ENCODE data around the gene OPCML.

The OPCML gene

DNA sequence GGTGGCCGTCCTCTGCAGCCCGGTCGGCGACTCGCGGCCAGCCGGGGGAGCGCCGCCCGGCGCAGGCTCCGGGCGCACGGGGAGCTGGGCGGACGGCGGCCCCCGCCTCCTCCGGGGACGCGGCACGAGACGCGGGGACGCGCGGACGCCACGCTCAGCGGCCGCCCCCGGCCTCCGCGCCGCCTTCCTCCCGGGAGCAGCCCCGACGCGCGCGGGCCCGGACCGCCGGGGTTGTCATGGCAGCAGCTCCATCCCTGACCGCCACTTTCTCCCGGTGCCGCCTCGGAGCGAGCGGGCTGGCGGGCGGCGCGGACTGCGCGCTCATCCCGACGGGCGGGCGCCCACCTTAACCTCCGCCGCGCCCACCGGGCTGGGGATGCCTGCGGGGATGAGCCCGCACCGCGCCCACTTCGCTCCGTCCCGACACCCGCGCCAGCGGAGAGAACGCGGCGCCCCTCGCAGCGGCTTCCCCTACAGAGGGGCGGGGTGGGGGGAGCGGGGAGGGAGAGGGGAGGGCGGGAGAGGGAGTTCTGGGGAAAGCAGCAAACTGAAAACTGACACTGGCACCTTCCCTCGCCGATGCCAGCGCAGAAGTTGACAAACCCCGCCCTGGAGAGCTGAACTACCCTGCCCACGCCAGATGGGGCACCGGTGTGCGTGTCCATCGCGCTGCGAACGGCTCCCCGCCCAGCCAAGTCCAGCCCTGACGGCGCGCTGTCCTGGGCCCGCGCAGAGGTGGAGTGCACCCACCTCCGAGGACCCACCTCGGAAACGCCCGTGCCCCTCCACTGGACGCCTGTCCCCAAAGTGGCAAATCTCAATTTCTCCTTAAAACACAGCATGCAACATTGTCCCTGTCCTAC lies 588.4 kb downstream of the OPCML start:
- H3K4me2 ChIP-seq (ENCODE audit: low read length), result no peak overlapping the region
- no peaks in the 10 kb centered on the region for H3K27me3 ChIP-seq (ENCODE audit: control insufficient read depth, low read length)
- H3K36me3 ChIP-seq (ENCODE audit: control insufficient read depth, low read length), result no peaks in the 10 kb centered on the region
- H3K4me3 ChIP-seq (ENCODE audit: low read length), result no peak overlapping the region
- no peaks in the 10 kb centered on the region for H3K9me2 ChIP-seq (replicated peaks; ENCODE audit: control insufficient read depth, low read length)
- no peak for TF ChIP-seq EZH2phosphoT487 (IDR thresholded peaks at IDR 0.05; ENCODE audit: borderline replicate concordance, low read length)
- TF ChIP-seq, protein P1, sequence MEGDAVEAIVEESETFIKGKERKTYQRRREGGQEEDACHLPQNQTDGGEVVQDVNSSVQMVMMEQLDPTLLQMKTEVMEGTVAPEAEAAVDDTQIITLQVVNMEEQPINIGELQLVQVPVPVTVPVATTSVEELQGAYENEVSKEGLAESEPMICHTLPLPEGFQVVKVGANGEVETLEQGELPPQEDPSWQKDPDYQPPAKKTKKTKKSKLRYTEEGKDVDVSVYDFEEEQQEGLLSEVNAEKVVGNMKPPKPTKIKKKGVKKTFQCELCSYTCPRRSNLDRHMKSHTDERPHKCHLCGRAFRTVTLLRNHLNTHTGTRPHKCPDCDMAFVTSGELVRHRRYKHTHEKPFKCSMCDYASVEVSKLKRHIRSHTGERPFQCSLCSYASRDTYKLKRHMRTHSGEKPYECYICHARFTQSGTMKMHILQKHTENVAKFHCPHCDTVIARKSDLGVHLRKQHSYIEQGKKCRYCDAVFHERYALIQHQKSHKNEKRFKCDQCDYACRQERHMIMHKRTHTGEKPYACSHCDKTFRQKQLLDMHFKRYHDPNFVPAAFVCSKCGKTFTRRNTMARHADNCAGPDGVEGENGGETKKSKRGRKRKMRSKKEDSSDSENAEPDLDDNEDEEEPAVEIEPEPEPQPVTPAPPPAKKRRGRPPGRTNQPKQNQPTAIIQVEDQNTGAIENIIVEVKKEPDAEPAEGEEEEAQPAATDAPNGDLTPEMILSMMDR (IDR thresholded peaks at IDR 0.05; ENCODE audit: low read depth, low read length, poor library complexity, severe bottlenecking), result no peak
- no peak overlapping the region for H3K27ac ChIP-seq (ENCODE audit: low read depth, low read length)
- no peaks in the 10 kb centered on the region for H3F3A ChIP-seq (ENCODE audit: control insufficient read depth, insufficient read depth)
- no peaks in the 10 kb centered on the region for H4K20me1 ChIP-seq (ENCODE audit: control insufficient read depth, insufficient read depth, low read depth, low read length)
- no peaks in the 10 kb centered on the region for H3K4me1 ChIP-seq (ENCODE audit: control insufficient read depth, low read length)
- no peaks in the 10 kb centered on the region for H3K79me2 ChIP-seq (ENCODE audit: control insufficient read depth, low read length)
- no peaks in the 10 kb centered on the region for H3K9me3 ChIP-seq (ENCODE audit: control insufficient read depth, insufficient read depth, low read length)

DNA sequence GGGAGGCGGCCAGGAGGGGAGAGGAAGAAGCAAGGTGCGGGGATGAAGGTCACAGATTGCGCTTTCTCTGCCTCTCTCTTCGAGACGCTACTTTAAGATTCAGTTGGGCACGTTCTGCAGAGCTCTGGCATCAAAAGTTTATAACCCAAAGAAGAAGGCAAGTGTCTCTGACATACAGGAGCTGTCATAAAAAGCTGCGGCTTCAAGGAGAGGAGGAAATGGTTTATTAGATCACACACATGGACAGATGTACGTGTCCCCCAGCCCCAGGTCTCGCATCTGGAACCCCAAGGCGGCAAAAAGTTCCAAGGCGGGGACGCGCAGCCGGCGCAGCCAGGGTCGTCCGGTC lies 589.0 kb downstream of the OPCML start:
- Histone ChIP-seq H3K79me2 (ENCODE audit: control insufficient read depth, low read length) (no peaks in the 10 kb centered on the region), H3K9me2 (replicated peaks; ENCODE audit: control insufficient read depth, low read length) (no peaks in the 10 kb centered on the region), H3K27me3 (ENCODE audit: control insufficient read depth, low read length) (no peaks in the 10 kb centered on the region), H3K27ac (ENCODE audit: low read depth, low read length) (no peak overlapping the region), H3K4me3 (ENCODE audit: low read length) (no peak overlapping the region), H3K4me1 (ENCODE audit: control insufficient read depth, low read length) (no peaks in the 10 kb centered on the region), H4K20me1 (ENCODE audit: control insufficient read depth, insufficient read depth, low read depth, low read length) (no peaks in the 10 kb centered on the region), H3F3A (ENCODE audit: control insufficient read depth, insufficient read depth) (no peaks in the 10 kb centered on the region), H3K4me2 (ENCODE audit: low read length) (no peak overlapping the region), H3K36me3 (ENCODE audit: control insufficient read depth, low read length) (no peaks in the 10 kb centered on the region), H3K9me3 (ENCODE audit: control insufficient read depth, insufficient read depth, low read length) (no peaks in the 10 kb centered on the region)
- TF ChIP-seq, protein P1 (IDR thresholded peaks at IDR 0.05; ENCODE audit: low read depth, low read length, poor library complexity, severe bottlenecking), result no peak
- no peak for TF ChIP-seq EZH2phosphoT487 (IDR thresholded peaks at IDR 0.05; ENCODE audit: borderline replicate concordance, low read length)

GRCh38 chr11:132942611-132943356 lies 589.5 kb downstream of the OPCML start:
- H3K9me2 ChIP-seq (replicated peaks; ENCODE audit: control insufficient read depth, low read length), result no peaks in the 10 kb centered on the region
- no peak overlapping the region for H3K4me2 ChIP-seq (ENCODE audit: low read length)
- no peaks in the 10 kb centered on the region for H3F3A ChIP-seq (ENCODE audit: control insufficient read depth, insufficient read depth)
- H3K27ac ChIP-seq (ENCODE audit: low read depth, low read length), result no peak overlapping the region
- no peaks in the 10 kb centered on the region for H3K27me3 ChIP-seq (ENCODE audit: control insufficient read depth, low read length)
- H3K4me1 ChIP-seq (ENCODE audit: control insufficient read depth, low read length), result no peaks in the 10 kb centered on the region
- H4K20me1 ChIP-seq (ENCODE audit: control insufficient read depth, insufficient read depth, low read depth, low read length), result no peaks in the 10 kb centered on the region
- H3K4me3 ChIP-seq (ENCODE audit: low read length), result no peak overlapping the region
- no peaks in the 10 kb centered on the region for H3K79me2 ChIP-seq (ENCODE audit: control insufficient read depth, low read length)
- TF ChIP-seq, protein P1 (IDR thresholded peaks at IDR 0.05; ENCODE audit: low read depth, low read length, poor library complexity, severe bottlenecking), result no peak
- TF ChIP-seq EZH2phosphoT487 (IDR thresholded peaks at IDR 0.05; ENCODE audit: borderline replicate concordance, low read length), result no peak
- no peaks in the 10 kb centered on the region for H3K36me3 ChIP-seq (ENCODE audit: control insufficient read depth, low read length)
- no peaks in the 10 kb centered on the region for H3K9me3 ChIP-seq (ENCODE audit: control insufficient read depth, insufficient read depth, low read length)

Data from DOHH2 (cell line).